Skeletal muscle satellite cell (primary cell): ENCODE results near the gene SLC39A3.

Experiments used
- H3K27me3 ChIP-seq: 2 replicates; pipeline ENCODE4 v1.7.0; 2013; ENCODE audit warnings: low read length; ENCODE audit not compliant: control insufficient read depth, insufficient read depth
- H3K36me3 ChIP-seq: 2 replicates; pipeline ENCODE4 v1.7.0; 2013; ENCODE audit warnings: mild to moderate bottlenecking, control low read depth, low read length; ENCODE audit not compliant: insufficient read depth
- H3K4me1 ChIP-seq: 2 replicates; pipeline ENCODE4 v1.7.0; 2013; ENCODE audit warnings: low read length; ENCODE audit not compliant: control insufficient read depth, insufficient read depth
- H3K4me2 ChIP-seq: 2 replicates; pipeline ENCODE4 v1.7.0; 2013; ENCODE audit warnings: mild to moderate bottlenecking, low read length
- H3K4me3 ChIP-seq: 2 replicates; pipeline ENCODE4 v1.7.0; 2013; ENCODE audit warnings: low read length
- H3K9ac ChIP-seq: 2 replicates; pipeline ENCODE4 v1.7.0; 2013; ENCODE audit warnings: mild to moderate bottlenecking, low read depth, low read length, moderate library complexity
- H3K9me3 ChIP-seq: replicated peaks from 2 replicates; pipeline ENCODE4 v1.7.0; 2013; ENCODE audit warnings: mild to moderate bottlenecking, control low read depth, low read length

Gene SLC39A3

GRCh38 chr19:2756921-2757881 lies 17.4 kb upstream of the SLC39A3 start:
- no peak overlapping the region for H3K4me2 ChIP-seq
- H3K4me3 ChIP-seq, result no peak overlapping the region
- no peak overlapping the region for H3K9ac ChIP-seq
- H3K9me3 ChIP-seq, result no peaks in the 10 kb centered on the region
- no peaks in the 10 kb centered on the region for H3K4me1 ChIP-seq
- H3K36me3 ChIP-seq, result peaks cover 57% of the 10 kb centered on the region
- H3K27me3 ChIP-seq, result no peaks in the 10 kb centered on the region

- no peak overlapping the region for H3K4me2 ChIP-seq
- H3K4me3 ChIP-seq, result no peak overlapping the region
- no peaks in the 10 kb centered on the region for H3K27me3 ChIP-seq
- H3K9me3 ChIP-seq, result no peaks in the 10 kb centered on the region
- H3K36me3 ChIP-seq, result peaks cover 53% of the 10 kb centered on the region
- H3K9ac ChIP-seq, result no peak overlapping the region
- no peaks in the 10 kb centered on the region for H3K4me1 ChIP-seq
Measured at GRCh38 chr19:2756477-2756876, 16.7 kb upstream of the SLC39A3 start.

GRCh38 chr19:2755811-2756210 lies 16.0 kb upstream of the SLC39A3 start:
- H3K4me3 ChIP-seq, result no peak overlapping the region
- H3K27me3 ChIP-seq, result no peaks in the 10 kb centered on the region
- peaks cover 49% of the 10 kb centered on the region for H3K36me3 ChIP-seq
- H3K4me2 ChIP-seq, result no peak overlapping the region
- no peak overlapping the region for H3K9ac ChIP-seq
- no peaks in the 10 kb centered on the region for H3K9me3 ChIP-seq
- H3K4me1 ChIP-seq, result no peaks in the 10 kb centered on the region

DNA sequence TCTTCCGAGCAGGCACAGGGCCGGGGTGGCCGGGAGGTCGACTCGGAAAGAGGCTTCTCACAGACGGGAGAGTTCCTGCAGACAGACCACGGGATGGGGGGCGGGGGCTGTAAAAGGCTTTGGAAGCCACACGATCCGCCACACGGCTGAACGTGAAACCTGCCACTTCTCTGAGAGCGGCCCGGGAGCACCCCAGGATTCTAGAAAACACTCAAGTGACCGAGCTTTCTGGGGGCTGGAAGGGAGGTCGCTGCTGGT lies 15.6 kb upstream of the SLC39A3 start:
- no peaks in the 10 kb centered on the region for H3K9me3 ChIP-seq
- peaks cover 45% of the 10 kb centered on the region for H3K36me3 ChIP-seq

DNA sequence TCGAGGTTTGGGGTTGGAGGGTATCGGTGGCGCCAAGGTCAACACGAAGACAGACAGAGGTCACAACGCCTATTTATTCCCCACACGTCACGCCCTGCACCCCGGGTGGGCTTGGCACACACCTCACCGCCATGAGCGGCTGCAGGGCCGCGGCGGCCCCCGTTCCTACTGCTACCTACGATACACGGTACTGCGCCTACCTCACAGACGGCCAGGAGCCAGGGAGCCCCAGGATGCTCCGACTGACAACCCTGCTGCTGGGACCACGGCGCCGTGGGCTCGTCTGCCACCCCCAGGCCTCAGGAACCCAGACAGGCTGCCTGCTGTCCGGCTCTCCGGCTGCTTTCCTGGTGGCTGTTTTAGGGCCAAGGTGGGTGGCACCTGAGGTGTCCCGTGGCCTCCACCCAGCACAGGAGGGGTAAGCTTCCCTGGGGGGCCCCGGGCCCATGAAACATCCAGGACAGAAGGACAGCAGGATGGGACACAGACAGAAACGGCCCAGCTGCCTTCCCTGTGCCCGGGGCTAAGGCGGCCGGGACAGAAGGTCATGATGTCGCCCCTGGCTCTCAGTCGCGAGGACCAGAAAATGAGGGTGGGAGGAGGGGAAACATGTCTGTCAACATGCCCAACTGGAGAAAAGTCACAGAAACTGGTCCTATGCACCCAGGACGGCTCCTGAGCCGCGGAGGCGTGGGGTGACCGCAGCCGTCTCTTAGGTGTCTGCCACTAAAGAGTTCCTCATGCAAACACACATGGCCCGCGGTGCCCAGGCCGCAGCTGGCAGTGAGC lies 15.0 kb upstream of the SLC39A3 start:
- Histone ChIP-seq H3K4me3 (no peak overlapping the region), H3K36me3 (peaks cover 45% of the 10 kb centered on the region), H3K9ac (no peak overlapping the region), H3K27me3 (no peaks in the 10 kb centered on the region), H3K9me3 (no peaks in the 10 kb centered on the region), H3K4me1 (no peaks in the 10 kb centered on the region), H3K4me2 (no peak overlapping the region)

More for the DNA sequence above, 15.6 kb upstream of the SLC39A3 start:
- Histone ChIP-seq H3K4me1 (no peaks in the 10 kb centered on the region), H3K9ac (no peak overlapping the region), H3K4me3 (no peak overlapping the region), H3K27me3 (no peaks in the 10 kb centered on the region), H3K4me2 (no peak overlapping the region)

DNA sequence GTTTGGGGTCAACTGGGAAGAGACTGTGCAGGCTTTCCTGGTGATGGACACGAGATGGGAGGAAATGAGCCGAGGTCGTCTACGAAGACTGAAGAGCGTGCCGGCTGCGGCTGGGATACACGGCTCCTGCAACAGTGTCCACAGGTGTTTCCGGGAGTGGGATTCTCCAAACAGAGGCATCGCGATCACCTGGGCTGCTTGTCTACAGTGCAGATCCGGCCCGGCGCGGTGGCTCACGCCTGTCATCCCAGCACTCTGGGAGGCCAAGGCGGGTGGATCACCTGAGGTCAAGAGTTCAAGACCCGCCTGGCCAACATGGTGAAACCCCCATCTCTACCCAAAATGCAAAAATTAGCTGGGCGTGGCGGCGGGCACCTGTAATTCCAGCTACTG lies 11.6 kb upstream of the SLC39A3 start:
- H3K9ac ChIP-seq, result no peak overlapping the region
- H3K4me3 ChIP-seq, result no peak overlapping the region
- H3K9me3 ChIP-seq, result no peaks in the 10 kb centered on the region
- H3K4me2 ChIP-seq, result no peak overlapping the region
- no peaks in the 10 kb centered on the region for H3K27me3 ChIP-seq
- no peaks in the 10 kb centered on the region for H3K4me1 ChIP-seq
- H3K36me3 ChIP-seq, result peaks cover 28% of the 10 kb centered on the region

DNA sequence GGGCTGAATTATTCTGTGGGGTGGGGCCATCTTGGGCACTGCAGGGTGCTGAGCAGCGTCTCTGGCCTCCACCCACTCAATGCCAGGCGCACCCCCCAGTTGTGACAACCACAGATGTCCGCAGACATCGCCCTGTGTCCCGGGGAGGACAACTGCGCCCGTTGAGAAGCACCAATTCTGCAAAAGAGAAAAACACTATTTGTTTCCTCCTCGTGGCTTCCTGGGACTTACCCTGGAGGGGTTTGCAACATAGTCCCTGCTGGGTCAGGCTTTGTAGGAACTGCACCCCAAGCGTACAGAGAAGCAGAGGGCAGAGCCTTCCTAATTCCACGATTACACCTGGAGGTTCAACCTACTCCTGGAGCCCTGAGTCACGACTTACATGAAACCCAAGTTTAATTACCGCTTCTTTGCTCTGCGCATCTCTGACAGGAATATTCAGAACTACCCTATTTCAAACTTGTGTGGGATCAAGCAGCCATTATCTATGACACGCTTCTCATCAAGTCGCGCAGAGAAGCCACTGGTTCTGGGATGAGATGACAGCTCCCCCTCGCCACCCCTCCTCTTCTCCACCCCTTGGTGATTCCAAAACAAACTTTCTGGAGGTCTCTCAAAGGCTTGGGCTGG lies 11.1 kb upstream of the SLC39A3 start:
- H3K4me3 ChIP-seq, result no peak overlapping the region
- no peak overlapping the region for H3K9ac ChIP-seq

DNA sequence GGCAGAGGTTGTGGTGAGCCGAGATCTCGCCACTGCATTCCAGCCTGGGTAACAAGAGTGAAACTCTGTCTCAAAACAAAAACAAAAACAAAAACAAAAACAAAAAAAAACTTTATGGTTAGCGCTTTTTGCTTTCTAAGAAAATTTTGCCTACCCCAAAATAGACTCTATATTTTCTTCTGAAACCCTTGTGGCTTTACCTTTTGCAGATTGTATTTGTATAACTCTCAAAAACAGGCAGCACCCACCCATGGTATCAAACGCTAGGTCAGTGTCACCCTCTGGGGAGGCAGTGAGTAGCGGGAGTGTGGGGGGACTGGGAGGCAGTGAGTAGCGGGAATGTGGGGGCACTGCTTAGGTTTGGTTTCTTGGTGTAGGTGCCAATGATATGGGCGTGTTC lies 7.5 kb upstream of the SLC39A3 start:
- no peaks in the 10 kb centered on the region for H3K4me1 ChIP-seq
- no peak overlapping the region for H3K9ac ChIP-seq
- peaks cover 13% of the 10 kb centered on the region for H3K27me3 ChIP-seq
- no peaks in the 10 kb centered on the region for H3K36me3 ChIP-seq
- H3K4me2 ChIP-seq, result no peak overlapping the region
- no peak overlapping the region for H3K4me3 ChIP-seq
- H3K9me3 ChIP-seq, result no peaks in the 10 kb centered on the region

More for the DNA sequence above, 11.1 kb upstream of the SLC39A3 start:
- Histone ChIP-seq H3K4me2 (no peak overlapping the region), H3K4me1 (no peaks in the 10 kb centered on the region), H3K27me3 (peaks cover 3% of the 10 kb centered on the region), H3K36me3 (peaks cover 27% of the 10 kb centered on the region), H3K9me3 (no peaks in the 10 kb centered on the region)

DNA sequence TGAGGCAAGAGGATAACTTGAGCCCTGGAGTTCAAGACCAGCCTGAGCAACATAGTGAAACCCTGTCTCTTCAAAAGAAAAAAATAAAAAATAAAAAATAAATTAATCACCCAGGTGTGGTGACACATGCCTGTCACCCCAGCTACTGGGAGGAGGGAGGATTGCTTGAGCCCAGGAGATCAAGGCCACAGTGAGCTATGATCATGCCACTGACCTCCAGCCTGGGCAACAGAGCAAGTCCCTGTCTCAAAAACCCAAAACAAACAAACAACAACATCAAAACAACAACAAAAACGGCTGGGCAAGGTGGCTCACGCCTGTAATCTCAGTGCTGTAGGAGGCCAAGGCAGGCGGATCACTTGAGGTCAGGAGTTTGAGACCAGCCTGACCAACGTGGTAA lies 4.3 kb upstream of the SLC39A3 start:
- Histone ChIP-seq H3K4me3 (no peak overlapping the region), H3K27me3 (peaks cover 13% of the 10 kb centered on the region), H3K4me1 (peaks cover 2% of the 10 kb centered on the region), H3K36me3 (no peaks in the 10 kb centered on the region), H3K4me2 (no peak overlapping the region), H3K9ac (no peak overlapping the region), H3K9me3 (no peaks in the 10 kb centered on the region)

DNA sequence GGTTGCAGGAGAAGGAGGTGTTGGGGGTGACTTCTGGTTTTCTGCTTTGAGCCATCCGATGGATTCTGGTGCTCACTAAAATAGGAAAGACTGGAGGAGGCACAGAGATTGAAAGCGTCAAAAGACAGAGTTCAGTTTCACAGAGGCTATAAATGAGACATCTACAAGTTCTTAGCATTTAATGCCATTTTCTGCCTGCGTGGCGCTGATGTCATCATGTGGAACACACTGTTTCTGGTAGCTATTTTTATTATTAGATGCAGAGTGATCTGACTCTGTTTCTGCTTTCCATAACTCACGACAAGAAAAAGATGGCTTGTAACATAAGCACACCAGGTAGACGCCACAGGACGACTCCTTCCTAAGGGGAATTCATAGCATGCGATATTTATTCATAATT lies 3.3 kb upstream of the SLC39A3 start:
- Histone ChIP-seq H3K27me3 (peaks cover 13% of the 10 kb centered on the region), H3K9ac (no peak overlapping the region), H3K36me3 (no peaks in the 10 kb centered on the region), H3K9me3 (no peaks in the 10 kb centered on the region), H3K4me2 (no peak overlapping the region), H3K4me1 (peaks cover 4% of the 10 kb centered on the region), H3K4me3 (no peak overlapping the region)

DNA sequence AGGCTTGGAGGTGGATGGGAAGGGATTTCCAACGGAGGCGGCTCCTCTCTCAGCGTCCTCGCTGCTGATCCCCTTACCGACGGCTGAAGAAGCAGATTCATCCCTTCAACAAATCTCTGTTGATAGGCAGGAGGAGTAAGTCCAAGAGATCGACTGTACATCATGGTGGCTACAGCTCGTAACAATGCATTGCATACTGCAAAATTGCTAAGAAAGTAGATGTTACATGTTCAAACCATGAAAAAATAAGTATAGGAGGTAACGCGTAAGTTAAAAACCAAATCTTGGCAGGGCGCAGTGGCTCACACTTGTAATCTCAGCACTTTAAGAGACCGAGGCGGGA lies 468 bp upstream of the SLC39A3 start:
- Histone ChIP-seq H3K4me2 (peak overlapping the region; percentile 38), H3K27me3 (peaks cover 10% of the 10 kb centered on the region), H3K9me3 (no peaks in the 10 kb centered on the region), H3K4me3 (no peak overlapping the region), H3K36me3 (peaks cover 16% of the 10 kb centered on the region), H3K9ac (no peak overlapping the region), H3K4me1 (peaks cover 4% of the 10 kb centered on the region)
